Stomach (tissue), 9 donors: ENCODE measurements around the gene MINDY4B. TPM values are rescaled to one million over a fixed set of nuclear protein-coding genes. Genes with fewer than 3 reads are reported as not detected.

ENCODE experiments used
- DNase-seq, 2 donors: peaks; one replicate each; pipeline versions ENCODE4 v3.0.0 to v3.0.0-alpha.2; 2013 to 2019
- H3K27ac ChIP-seq, 5 donors: fragments of 200-600 bp in 4 of 5; sonication (generic) in 4 of 5; one replicate each; pipeline ENCODE4 v1.5.1; 2013 to 2019; ENCODE audit warnings: mild to moderate bottlenecking in 1 of 5, moderate library complexity in 1 of 5
- H3K27me3 ChIP-seq, 3 donors: fragments of 200-600 bp; sonication (generic); one replicate each; pipeline ENCODE4 v1.5.1; 2017 to 2019; ENCODE audit warnings: mixed run types in 1 of 3
- H3K36me3 ChIP-seq, 4 donors: fragments of 200-600 bp; sonication (generic); 1 replicate in 3 of 4; 2 replicates in 1 of 4; pipeline ENCODE4 v1.5.1; 2016 to 2019
- H3K4me1 ChIP-seq, 4 donors: fragments of 200-600 bp; sonication (generic); one replicate each; pipeline ENCODE4 v1.5.1; 2016 to 2019
- H3K4me3 ChIP-seq, 4 donors: fragments of 200-600 bp; sonication (generic) in 3 of 4; one replicate each; pipeline ENCODE4 v1.5.1; 2016 to 2019; ENCODE audit warnings: mild to moderate bottlenecking in 1 of 4
- H3K9me3 ChIP-seq, 4 donors: fragments of 200-600 bp; sonication (generic); one replicate each; pipeline ENCODE4 v1.5.1; 2016 to 2019
- EP300 ChIP-seq: sonication (generic); formaldehyde crosslinking; IDR thresholded peaks from one replicate; pipeline ENCODE4 v1.6.1; 2017; ENCODE audit warnings: antibody characterized with exemption
- POLR2A ChIP-seq, 4 donors: fragments of 450-650 bp; IDR thresholded peaks; one replicate each; pipeline ENCODE4 v1.6.1; 2016; ENCODE audit warnings: antibody characterized with exemption in 4 of 4, control low read depth in 2 of 4, mild to moderate bottlenecking in 1 of 4, moderate library complexity in 1 of 4
- POLR2AphosphoS5 ChIP-seq, 3 donors: sonication (generic); formaldehyde crosslinking; IDR thresholded peaks; one replicate each; pipeline ENCODE4 v1.6.1; 2016; ENCODE audit warnings: antibody characterized with exemption in 3 of 3
- WGBS, 5 donors: extraction: QIAGEN DNeasy Blood & Tissue Kit in 3 of 5; methylation state at CpG; one replicate each; pipeline versions ENCODE4 v1.1.5 to v1.1.7; 2013 to 2018; 5-methylcytosine and 5-hydroxymethylcytosine counted together
- intact Hi-C: fragments of 100-400 bp; cut with DNase I; formaldehyde crosslinking; loops from one replicate; pipeline ENCODE4 v1.15.1; 2023; ENCODE audit warnings: low total_unique reads
- polyA plus RNA-seq, 3 donors: library from polyadenylated mRNA; stranded (reverse); fragments of 200-250 nt; gene quantifications; one replicate each; pipeline ENCODE4 v1.2.3, GENCODE V29; 2013
- total RNA-seq, 5 donors: library from RNA; depleted of rRNA; stranded (reverse); fragments of >200 nt; gene quantifications; one replicate each; pipeline versions ENCODE4 v1.1.0 to v1.2.3, GENCODE V29; 2014 to 2016
- TF ChIP-seq, protein P1 (sequence below), 7 experiments: fragments of 450-650 bp in 4 of 7; fragments of 200-600 bp in 3 of 7; sonication (generic) in 3 of 7; IDR thresholded peaks; one replicate each; pipeline ENCODE4 v1.5.1; 2016 to 2019; ENCODE audit warnings: antibody characterized with exemption in 7 of 7, control low read depth in 2 of 7, mild to moderate bottlenecking in 1 of 7
- donor health status: healthy with polysubstance abuse.
- donor health status: Bipolar disorder and iron deficiency.
- donor health status: healthy.

The MINDY4B gene
- total and polyA plus RNA-seq, 8 donors: not detected

DNA sequence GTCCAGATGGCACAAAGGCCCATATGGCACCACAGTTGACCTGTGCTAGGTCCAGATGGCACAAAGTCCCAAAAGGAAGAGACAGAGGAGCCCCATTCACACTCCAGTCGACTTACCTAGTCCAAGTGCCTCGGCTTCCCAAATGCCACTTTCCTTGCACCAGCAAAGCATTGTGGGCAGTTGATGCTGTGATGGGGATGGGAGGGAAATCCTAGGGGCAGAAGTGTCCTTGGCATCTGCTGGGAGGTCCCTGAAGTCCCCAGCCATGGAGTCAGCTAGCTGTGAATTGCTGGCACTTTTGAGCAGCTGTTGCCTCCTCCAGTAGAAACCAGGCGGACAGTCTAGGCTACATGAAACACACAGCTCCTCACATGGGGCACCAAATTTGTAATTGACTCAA lies 82.0 kb downstream of the MINDY4B start:
- WGBS, 5 donors: 89 to 97% (median 93%) methylated on average over 3 of the region's 3 CpGs
- no peaks in the 10 kb centered on the region for H3K36me3 ChIP-seq
- H3K9me3 ChIP-seq: no peaks in the 10 kb centered on the region
- no peak for TF ChIP-seq EP300
- TF ChIP-seq POLR2AphosphoS5 (IDR thresholded peaks at IDR 0.05): no peak
- TF ChIP-seq, protein P1, sequence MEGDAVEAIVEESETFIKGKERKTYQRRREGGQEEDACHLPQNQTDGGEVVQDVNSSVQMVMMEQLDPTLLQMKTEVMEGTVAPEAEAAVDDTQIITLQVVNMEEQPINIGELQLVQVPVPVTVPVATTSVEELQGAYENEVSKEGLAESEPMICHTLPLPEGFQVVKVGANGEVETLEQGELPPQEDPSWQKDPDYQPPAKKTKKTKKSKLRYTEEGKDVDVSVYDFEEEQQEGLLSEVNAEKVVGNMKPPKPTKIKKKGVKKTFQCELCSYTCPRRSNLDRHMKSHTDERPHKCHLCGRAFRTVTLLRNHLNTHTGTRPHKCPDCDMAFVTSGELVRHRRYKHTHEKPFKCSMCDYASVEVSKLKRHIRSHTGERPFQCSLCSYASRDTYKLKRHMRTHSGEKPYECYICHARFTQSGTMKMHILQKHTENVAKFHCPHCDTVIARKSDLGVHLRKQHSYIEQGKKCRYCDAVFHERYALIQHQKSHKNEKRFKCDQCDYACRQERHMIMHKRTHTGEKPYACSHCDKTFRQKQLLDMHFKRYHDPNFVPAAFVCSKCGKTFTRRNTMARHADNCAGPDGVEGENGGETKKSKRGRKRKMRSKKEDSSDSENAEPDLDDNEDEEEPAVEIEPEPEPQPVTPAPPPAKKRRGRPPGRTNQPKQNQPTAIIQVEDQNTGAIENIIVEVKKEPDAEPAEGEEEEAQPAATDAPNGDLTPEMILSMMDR (IDR thresholded peaks at IDR 0.05): no peak
- no peak for TF ChIP-seq POLR2A (IDR thresholded peaks at IDR 0.05)
- intact Hi-C loops: no loop called here
- no peak for DNase-seq
- peaks cover 0 to 7% (median 0%) of the 10 kb centered on the region in 3 donors for H3K27me3 ChIP-seq
- H3K4me1 ChIP-seq: no peaks in the 10 kb centered on the region
- no peak overlapping the region for H3K27ac ChIP-seq
- no peak overlapping the region for H3K4me3 ChIP-seq

DNA sequence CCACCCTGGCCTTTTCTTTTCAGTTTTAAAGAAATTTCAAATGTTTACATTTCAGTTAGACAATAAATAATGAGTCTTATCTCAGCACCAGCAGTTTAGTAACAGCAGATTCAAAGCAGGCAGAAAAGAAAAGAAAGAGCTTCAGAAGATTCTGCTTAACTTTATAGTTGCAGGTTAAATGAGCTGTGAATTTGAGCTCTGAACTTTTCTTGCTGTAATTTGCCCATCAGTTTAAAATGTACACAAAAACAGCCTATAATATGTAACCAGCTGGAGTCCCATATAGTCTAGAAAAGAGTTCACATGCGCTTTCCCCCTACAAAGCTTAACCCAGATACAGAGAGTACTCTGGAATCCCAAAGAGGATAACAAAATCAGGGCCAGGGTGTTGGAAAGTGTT lies 82.6 kb downstream of the MINDY4B start:
- Histone ChIP-seq H3K4me1 (no peaks in the 10 kb centered on the region), H3K36me3 (no peaks in the 10 kb centered on the region), H3K4me3 (no peak overlapping the region), H3K9me3 (no peaks in the 10 kb centered on the region), H3K27me3 (peaks cover 0 to 7% (median 0%) of the 10 kb centered on the region in 3 donors), H3K27ac (no peak overlapping the region)
- 76 to 95% (median 83%) methylated on average over 1 of the region's 1 CpG for WGBS, 5 donors
- no peak for DNase-seq
- TF ChIP-seq EP300 (no peak), POLR2A (IDR thresholded peaks at IDR 0.05) (no peak), POLR2AphosphoS5 (IDR thresholded peaks at IDR 0.05) (no peak)
- TF ChIP-seq, protein P1 (IDR thresholded peaks at IDR 0.05): no peak
- intact Hi-C loops: no loop called here

Other genes with a start within 250 kb of the MINDY4B start
- gene ERICH6, start 201.5 kb downstream of the MINDY4B start, total RNA-seq: under 1 TPM in 1 of 5 donors, not detected in 4; 0.37 TPM
- gene ERICH6, start 201.5 kb downstream of the MINDY4B start, polyA plus RNA-seq: not detected
- gene SIAH2, start 142.3 kb downstream of the MINDY4B start, total RNA-seq: 10 to 100 TPM; 13.8 to 36.6 (median 26.6) TPM
- gene SIAH2, start 142.3 kb downstream of the MINDY4B start, polyA plus RNA-seq: 10 to 100 TPM; 14.9 to 18.6 (median 17.2) TPM
- not detected for gene CLRN1, start 67.3 kb upstream of the MINDY4B start, total RNA-seq
- gene CLRN1, start 67.3 kb upstream of the MINDY4B start, polyA plus RNA-seq: not detected
- gene MED12L, start 180.2 kb upstream of the MINDY4B start, total RNA-seq: 1 to 10 TPM in 2 of 5 donors, under 1 TPM in 2, not detected in 1; 0.14 to 2.9 (median 0.96) TPM
- gene MED12L, start 180.2 kb upstream of the MINDY4B start, polyA plus RNA-seq: under 1 TPM in 2 of 3 donors, not detected in 1; 0.06 to 0.10 TPM